Liver (tissue), 9 donors: ENCODE results near the gene GNG8. TPM values are rescaled to one million over a fixed set of nuclear protein-coding genes. Genes with fewer than 3 reads are reported as not detected.

Source experiments
- DNase-seq: peaks from one replicate; pipeline ENCODE4 v3.0.0-alpha.2; 2017; ENCODE audit warnings: low spot score
- H3K27ac ChIP-seq, 2 donors: one replicate each; pipeline ENCODE4 v1.7.0; 2013; ENCODE audit warnings: inconsistent platforms in 2 of 2, low read length in 2 of 2, control low read depth in 1 of 2, low read depth in 1 of 2, mild to moderate bottlenecking in 1 of 2
- H3K27me3 ChIP-seq, 4 donors: one replicate each; pipeline versions ENCODE4 v1.6.1 to v1.7.0; 2013; ENCODE audit warnings: low read length in 3 of 4, inconsistent platforms in 1 of 4, mild to moderate bottlenecking in 1 of 4, moderate library complexity in 1 of 4; ENCODE audit not compliant: control insufficient read depth in 4 of 4, insufficient read depth in 4 of 4
- H3K36me3 ChIP-seq, 4 donors: one replicate each; pipeline versions ENCODE4 v1.6.1 to v1.7.0; 2013; ENCODE audit warnings: low read length in 3 of 4, mild to moderate bottlenecking in 3 of 4, low read depth in 1 of 4, moderate library complexity in 1 of 4; ENCODE audit not compliant: control insufficient read depth in 4 of 4, insufficient read depth in 3 of 4
- H3K4me1 ChIP-seq, 4 donors: one replicate each; pipeline versions ENCODE4 v1.6.1 to v1.7.0; 2013; ENCODE audit warnings: low read length in 3 of 4, mild to moderate bottlenecking in 3 of 4, moderate library complexity in 1 of 4; ENCODE audit not compliant: control insufficient read depth in 4 of 4, insufficient read depth in 4 of 4
- H3K4me3 ChIP-seq, 3 donors: one replicate each; pipeline versions ENCODE4 v1.6.1 to v1.7.0; 2013; ENCODE audit warnings: low read length in 3 of 3, control low read depth in 1 of 3, low read depth in 1 of 3, mild to moderate bottlenecking in 1 of 3
- H3K9ac ChIP-seq, 2 donors: one replicate each; pipeline ENCODE4 v1.7.0; 2013; ENCODE audit warnings: low read length in 2 of 2, mild to moderate bottlenecking in 2 of 2, moderate library complexity in 2 of 2, control low read depth in 1 of 2, low read depth in 1 of 2
- H3K9me3 ChIP-seq, 4 donors: one replicate each; pipeline versions ENCODE4 v1.6.1 to v1.7.0; 2013; ENCODE audit warnings: low read length in 3 of 4; ENCODE audit not compliant: control insufficient read depth in 4 of 4
- ATF3 ChIP-seq: IDR thresholded peaks from 2 replicates; pipeline ENCODE4 v1.6.1; 2016; ENCODE audit warnings: antibody characterized with exemption
- CTCF ChIP-seq: fragments of 150-350 bp; IDR thresholded peaks from 2 replicates; pipeline ENCODE4 v1.5.1; 2017; ENCODE audit warnings: improper control_type of control experiment, low read depth, low read length; ENCODE audit not compliant: missing input control
- EGR1 ChIP-seq, 2 donors: IDR thresholded peaks; 2 replicates each; pipeline ENCODE4 v1.6.1; 2016 to 2018; ENCODE audit warnings: antibody characterized with exemption in 2 of 2, low read depth in 2 of 2
- FOXA1 ChIP-seq: IDR thresholded peaks from 2 replicates; pipeline ENCODE4 v1.6.1; 2016; ENCODE audit warnings: antibody characterized with exemption
- FOXA2 ChIP-seq: IDR thresholded peaks from 2 replicates; pipeline ENCODE4 v1.6.1; 2016; ENCODE audit warnings: antibody characterized with exemption
- GABPA ChIP-seq, 2 donors: IDR thresholded peaks in 1 of 2; conservative IDR thresholded peaks in 1 of 2; 2 replicates each; pipeline ENCODE4 v1.6.1; 2016; ENCODE audit warnings: antibody characterized with exemption in 2 of 2, mild to moderate bottlenecking in 1 of 2, moderate library complexity in 1 of 2
- HNF4A ChIP-seq, 2 donors: conservative IDR thresholded peaks; 2 replicates each; pipeline ENCODE4 v1.6.1; 2016; ENCODE audit warnings: antibody characterized with exemption in 2 of 2, mild to moderate bottlenecking in 2 of 2
- HNF4G ChIP-seq: IDR thresholded peaks from 2 replicates; pipeline ENCODE4 v1.6.1; 2016; ENCODE audit warnings: antibody characterized with exemption
- JUND ChIP-seq, 2 donors: IDR thresholded peaks; 2 replicates each; pipeline ENCODE4 v1.6.1; 2016; ENCODE audit warnings: antibody characterized with exemption in 2 of 2
- MAX ChIP-seq: IDR thresholded peaks from 2 replicates; pipeline ENCODE4 v1.6.1; 2016; ENCODE audit warnings: antibody characterized with exemption
- NR2F2 ChIP-seq: IDR thresholded peaks from 2 replicates; pipeline ENCODE4 v1.6.1; 2016; ENCODE audit warnings: antibody characterized with exemption
- RAD21 ChIP-seq, 2 donors: IDR thresholded peaks; 2 replicates each; pipeline ENCODE4 v1.6.1; 2016; ENCODE audit warnings: antibody characterized with exemption in 2 of 2, mild to moderate bottlenecking in 2 of 2
- REST ChIP-seq: IDR thresholded peaks from 2 replicates; pipeline ENCODE4 v1.6.1; 2016; ENCODE audit warnings: antibody characterized with exemption, mild to moderate bottlenecking
- RXRA ChIP-seq, 2 donors: IDR thresholded peaks; 2 replicates each; pipeline ENCODE4 v1.6.1; 2017 to 2018; ENCODE audit warnings: antibody characterized with exemption in 2 of 2, mild to moderate bottlenecking in 1 of 2
- SP1 ChIP-seq: IDR thresholded peaks from 2 replicates; pipeline ENCODE4 v1.6.1; 2018; ENCODE audit warnings: antibody characterized with exemption, mild to moderate bottlenecking
- TAF1 ChIP-seq: conservative IDR thresholded peaks from 2 replicates; pipeline ENCODE4 v1.6.1; 2016; ENCODE audit warnings: antibody characterized with exemption, mild to moderate bottlenecking
- YY1 ChIP-seq: IDR thresholded peaks from 2 replicates; pipeline ENCODE4 v1.6.1; 2016; ENCODE audit warnings: antibody characterized with exemption, mild to moderate bottlenecking
- ZBTB33 ChIP-seq: IDR thresholded peaks from 2 replicates; pipeline ENCODE4 v1.6.1; 2016; ENCODE audit warnings: antibody characterized with exemption
- WGBS: extraction: QIAGEN DNeasy Blood & Tissue Kit; methylation state at CpG from one replicate; pipeline ENCODE4 v1.1.7; 2013; 5-methylcytosine and 5-hydroxymethylcytosine counted together
- polyA plus RNA-seq, 2 donors: library from polyadenylated mRNA; stranded (reverse) in 1 of 2; unstranded in 1 of 2; fragments of 200-250 nt in 1 of 2; fragments of >200 nt in 1 of 2; fragmentation: Nextera tagmentation in 1 of 2; extraction: Ambion mirVana in 1 of 2; gene quantifications; one replicate each; pipeline versions ENCODE4 v1.2.1 to v1.2.3, GENCODE V29; 2013 to 2015
- total RNA-seq, 2 donors: library from RNA; depleted of rRNA; stranded (reverse); fragments of >200 nt; gene quantifications; one replicate each; pipeline ENCODE4 v1.2.3, GENCODE V29; 2014
- donor health status: healthy.
- donor health status: healthy.
- donor health status: healthy.
- donor health status: healthy.
- donor health status: healthy.

Gene GNG8
- total and polyA plus RNA-seq, 4 donors = not detected

- no peak for TF ChIP-seq ZBTB33
- TF ChIP-seq RXRA (IDR thresholded peaks at IDR 0.05) = no peak
- TF ChIP-seq NR2F2 = no peak
- TF ChIP-seq ATF3 = no peak
- TF ChIP-seq FOXA1 = no peak
- no peak for TF ChIP-seq JUND (IDR thresholded peaks at IDR 0.05)
- TF ChIP-seq FOXA2 = no peak
- TF ChIP-seq MAX = no peak
- no peak for TF ChIP-seq EGR1 (IDR thresholded peaks at IDR 0.05; ENCODE audit: low read depth in 2 of 2)
- no peak for TF ChIP-seq TAF1
- TF ChIP-seq REST = no peak
- no peak for TF ChIP-seq HNF4G
- TF ChIP-seq RAD21 (IDR thresholded peaks at IDR 0.05) = no peak
- TF ChIP-seq CTCF = no peak
- no peak for TF ChIP-seq GABPA (IDR thresholded peaks at IDR 0.05 in 1 of 2, conservative IDR thresholded peaks at IDR 0.05 in 1 of 2)
- no peak for TF ChIP-seq HNF4A (conservative IDR thresholded peaks at IDR 0.05)
- TF ChIP-seq SP1 = no peak
- no peak for TF ChIP-seq YY1
- Histone ChIP-seq H3K27ac (no peak overlapping the region), H3K4me1 (peaks cover 0 to 8% (median 3%) of the 10 kb centered on the region in 4 donors), H3K9ac (no peak overlapping the region), H3K9me3 (no peaks in the 10 kb centered on the region), H3K27me3 (no peaks in the 10 kb centered on the region), H3K36me3 (peaks cover 11 to 32% (median 26%) of the 10 kb centered on the region in 4 donors), H3K4me3 (no peak overlapping the region)
- WGBS = 79% methylated on average over 17 of the region's 17 CpGs
- DNase-seq = no peak
These were observed 24.9 kb downstream of the GNG8 start for GRCh38 chr19:46610851-46611770.
